GM23248 (cell line): ENCODE measurements around the gene CHST11. TPM values are rescaled to one million over a fixed set of nuclear protein-coding genes. Genes with fewer than 3 reads are reported as not detected.

Experiments used
- DNase-seq: peaks from one replicate; pipeline ENCODE4 v3.0.0-alpha.2; 2015
- H2AFZ ChIP-seq: fragments of 200-600 bp; sonication (generic); 2 replicates; pipeline ENCODE4 v1.6.1; 2016; ENCODE audit warnings: antibody characterized with exemption
- H3F3A ChIP-seq: fragments of 200-600 bp; sonication (generic); 2 replicates; pipeline ENCODE4 v1.6.1; 2016; ENCODE audit warnings: mild to moderate bottlenecking, antibody characterized with exemption, mixed run types; ENCODE audit not compliant: insufficient read depth
- H3K27ac ChIP-seq: fragments of 200-600 bp; sonication (generic); 2 replicates; pipeline ENCODE4 v1.5.1; 2016; ENCODE audit warnings: mild to moderate bottlenecking
- H3K27me3 ChIP-seq: fragments of 200-600 bp; sonication (generic); replicated peaks from 2 replicates; pipeline ENCODE4 v1.6.1; 2016; ENCODE audit warnings: mild to moderate bottlenecking; ENCODE audit not compliant: insufficient read depth
- H3K36me3 ChIP-seq: fragments of 200-600 bp; sonication (generic); 2 replicates; pipeline ENCODE4 v1.6.1; 2016; ENCODE audit warnings: low read depth, mild to moderate bottlenecking
- H3K4me1 ChIP-seq: fragments of 200-600 bp; sonication (generic); 2 replicates; pipeline ENCODE4 v1.6.1; 2016; ENCODE audit warnings: mild to moderate bottlenecking; ENCODE audit not compliant: insufficient read depth
- H3K4me2 ChIP-seq: fragments of 200-600 bp; sonication (generic); one replicate; pipeline ENCODE4 v1.6.1; 2016; ENCODE audit warnings: mild to moderate bottlenecking; ENCODE audit not compliant: unreplicated experiment
- H3K4me3 ChIP-seq: fragments of 200-600 bp; sonication (generic); 2 replicates; pipeline ENCODE4 v1.5.1; 2016; ENCODE audit warnings: mild to moderate bottlenecking
- H3K79me2 ChIP-seq: fragments of 200-600 bp; sonication (generic); 2 replicates; pipeline ENCODE4 v1.6.1; 2016; ENCODE audit warnings: mild to moderate bottlenecking; ENCODE audit not compliant: insufficient read depth
- H3K9ac ChIP-seq: fragments of 200-600 bp; sonication (generic); 2 replicates; pipeline ENCODE4 v1.6.1; 2016; ENCODE audit warnings: mild to moderate bottlenecking
- H3K9me2 ChIP-seq: fragments of 200-600 bp; sonication (generic); 2 replicates; pipeline ENCODE4 v1.6.1; 2016; ENCODE audit warnings: mixed run types, mild to moderate bottlenecking, moderate library complexity; ENCODE audit not compliant: insufficient read depth
- H3K9me3 ChIP-seq: fragments of 200-600 bp; sonication (generic); one replicate; pipeline ENCODE4 v1.6.1; 2017; ENCODE audit warnings: low read depth
- H4K20me1 ChIP-seq: fragments of 200-600 bp; sonication (generic); 2 replicates; pipeline ENCODE4 v1.6.0; 2016; ENCODE audit not compliant: insufficient read depth
- EZH2 ChIP-seq: fragments of 200-600 bp; sonication (generic); IDR thresholded peaks from 2 replicates; pipeline ENCODE4 v1.6.1; 2018; ENCODE audit warnings: antibody characterized with exemption, mild to moderate bottlenecking; ENCODE audit not compliant: insufficient read depth, poor library complexity, severe bottlenecking
- EZH2phosphoT487 ChIP-seq: fragments of 200-600 bp; sonication (generic); IDR thresholded peaks from 2 replicates; pipeline ENCODE4 v1.6.1; 2018; ENCODE audit warnings: antibody characterized with exemption, moderate library complexity, mild to moderate bottlenecking, low read depth; ENCODE audit not compliant: insufficient read depth
- WGBS, 2 experiments: methylation state at CpG; one replicate each; pipeline ENCODE4 v1.1.6; 2015 to 2017; ENCODE audit warnings: low lambda C conversion rate in 2 of 2, low coverage in 1 of 2; ENCODE audit errors: missing lambda C conversion rate in 2 of 2; 5-methylcytosine and 5-hydroxymethylcytosine counted together
- in situ Hi-C: fragments of 300-500 bp; cut with MboI; formaldehyde crosslinking; loops from 2 replicates; pipeline ENCODE4 v1.15.0; 2020
- polyA plus RNA-seq: library from polyadenylated mRNA; unstranded; fragments of >200 nt; fragmentation: Nextera tagmentation; extraction: Ambion mirVana; gene quantifications from 2 replicates; pipeline ENCODE4 v1.2.1, GENCODE V29; 2016
- total RNA-seq: library from RNA; depleted of rRNA; stranded (reverse); fragments of >200 nt; shearing (Covaris generic); gene quantifications from 2 replicates; pipeline ENCODE4 v1.2.3, GENCODE V29; 2014

The CHST11 gene
- total and polyA plus RNA-seq, 2 experiments from 2014 or later, result 3.7 to 5.4 TPM

DNA sequence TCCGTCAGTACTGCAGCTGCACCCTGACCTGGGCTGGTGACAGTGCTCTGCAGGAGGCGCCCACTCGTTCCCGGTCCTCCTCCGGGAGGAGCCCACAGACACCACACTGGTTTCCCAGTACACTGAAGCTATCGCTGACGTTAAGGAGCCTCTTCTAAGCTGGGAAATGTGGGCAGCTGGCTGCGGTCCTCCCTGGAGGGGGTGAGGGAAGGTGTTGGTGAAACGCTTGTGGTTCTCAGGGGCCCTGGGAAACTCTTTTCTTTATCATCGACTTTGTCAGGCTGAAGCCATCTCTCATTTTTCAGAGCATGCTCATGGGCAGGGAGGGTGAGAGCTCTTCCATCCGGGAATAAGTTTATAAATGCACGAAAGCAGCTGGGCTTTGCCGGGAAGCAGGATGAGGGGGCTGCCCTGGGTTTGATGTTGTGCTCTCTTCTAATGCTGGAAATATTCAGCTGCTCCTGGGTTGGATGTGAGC is 176.0 kb downstream of the CHST11 start:
- Histone ChIP-seq H3K4me1 (peaks cover 11% of the 10 kb centered on the region), H3K27me3 (no peaks in the 10 kb centered on the region), H3K79me2 (no peaks in the 10 kb centered on the region), H3K36me3 (no peaks in the 10 kb centered on the region), H3F3A (no peaks in the 10 kb centered on the region), H3K9me2 (no peaks in the 10 kb centered on the region), H3K4me3 (peak overlapping the region; percentile 40), H3K27ac (peak overlapping the region; percentile 23), H3K9me3 (no peaks in the 10 kb centered on the region), H3K4me2 (peak overlapping the region; percentile 13), H4K20me1 (no peaks in the 10 kb centered on the region), H3K9ac (peak overlapping the region; percentile 20), H2AFZ (peak overlapping the region; percentile 55)
- DNase-seq, result peak; percentile 75
- in situ Hi-C loops, result no loop called here
- TF ChIP-seq EZH2phosphoT487, result no peak
- no peak for TF ChIP-seq EZH2
- WGBS, 2 experiments, result 14 to 15% methylated on average over 13 of the region's 13 CpGs

DNA sequence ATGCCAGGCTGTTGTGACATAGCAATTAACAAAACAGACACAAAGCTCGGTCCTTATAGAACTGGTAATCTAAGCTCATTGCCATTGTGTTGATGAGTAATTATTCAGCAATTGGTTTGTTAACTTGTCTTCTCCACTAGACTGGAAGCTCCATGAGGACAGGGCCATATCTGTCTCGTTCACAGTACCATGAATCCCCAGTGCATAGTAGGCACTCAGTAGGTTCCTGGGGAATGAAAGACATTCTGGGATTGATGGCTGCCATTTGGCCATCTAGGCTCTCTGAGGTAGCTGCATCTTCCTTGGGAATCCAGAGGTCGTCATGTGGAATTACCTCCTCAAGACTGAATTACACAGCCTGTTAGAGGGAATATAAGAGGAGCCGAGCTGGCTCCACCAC is 177.3 kb downstream of the CHST11 start:
- no peaks in the 10 kb centered on the region for H3K79me2 ChIP-seq
- in situ Hi-C loops, result no loop called here
- no peak overlapping the region for H3K27ac ChIP-seq
- H4K20me1 ChIP-seq, result no peaks in the 10 kb centered on the region
- DNase-seq, result no peak
- TF ChIP-seq EZH2phosphoT487 (no peak), EZH2 (no peak)
- H3K27me3 ChIP-seq, result no peaks in the 10 kb centered on the region
- no peaks in the 10 kb centered on the region for H3K9me2 ChIP-seq
- WGBS, 2 experiments, result 74 to 82% methylated on average over 4 of the region's 4 CpGs
- H3K4me3 ChIP-seq, result no peak overlapping the region
- no peak overlapping the region for H3K4me2 ChIP-seq
- H3F3A ChIP-seq, result no peaks in the 10 kb centered on the region
- H3K9ac ChIP-seq, result no peak overlapping the region
- H2AFZ ChIP-seq, result no peak overlapping the region
- H3K36me3 ChIP-seq, result no peaks in the 10 kb centered on the region
- H3K4me1 ChIP-seq, result peaks cover 11% of the 10 kb centered on the region
- no peaks in the 10 kb centered on the region for H3K9me3 ChIP-seq

DNA sequence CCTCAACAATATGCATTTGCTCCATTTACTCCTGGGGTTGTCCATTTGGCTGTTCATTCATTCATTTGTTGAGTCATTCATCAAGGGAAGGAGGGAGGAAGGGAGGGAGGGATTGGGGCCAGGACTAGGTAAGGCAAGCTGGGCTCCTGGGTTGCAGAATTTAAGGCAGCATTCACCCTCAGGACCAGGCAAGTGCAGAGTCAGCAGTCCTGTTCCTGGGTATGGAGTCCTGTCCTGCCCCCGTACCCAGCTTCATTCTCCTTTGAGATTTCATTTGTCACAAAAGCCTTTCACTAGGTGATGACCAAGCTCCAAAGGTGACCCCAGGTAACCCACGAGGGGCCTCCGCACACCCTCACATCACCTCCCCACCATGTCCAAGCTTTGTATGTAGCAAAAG is 178.1 kb downstream of the CHST11 start:
- no peaks in the 10 kb centered on the region for H3K27me3 ChIP-seq
- no peak overlapping the region for H3K4me3 ChIP-seq

DNA sequence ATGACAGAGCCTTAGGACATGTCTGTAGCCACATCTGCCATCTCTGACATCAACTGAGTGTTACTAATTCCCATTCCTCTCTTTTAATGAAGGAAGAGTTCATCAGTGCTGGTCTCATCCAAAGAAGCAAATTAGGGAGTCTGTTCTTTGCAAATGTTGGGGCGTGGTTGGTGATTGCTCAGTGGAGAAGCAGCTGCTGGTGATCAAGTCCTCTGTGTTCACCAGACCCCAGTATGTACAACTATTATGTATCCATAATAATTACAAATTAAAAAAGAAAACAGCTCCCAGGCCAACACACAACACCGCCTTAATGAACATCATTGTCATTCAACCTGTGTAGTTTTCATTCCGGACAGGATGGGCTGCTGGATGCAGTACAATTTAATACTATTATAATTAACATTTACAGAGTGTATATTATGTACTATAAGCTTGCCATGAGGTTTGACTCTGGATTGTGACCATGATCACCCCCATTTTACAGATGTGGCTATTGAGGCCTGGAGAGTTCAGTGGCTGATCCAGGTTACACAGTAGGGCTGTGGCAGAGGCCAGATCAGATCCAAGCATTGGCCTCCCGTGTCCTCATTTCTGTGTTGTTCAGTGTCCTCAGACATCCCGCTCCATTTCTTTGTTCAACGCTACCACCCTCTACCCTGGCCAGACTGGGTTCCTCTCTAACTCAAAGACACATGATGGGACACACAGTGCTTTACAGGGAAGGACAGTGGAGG is 179.0 kb downstream of the CHST11 start:
- Histone ChIP-seq H3K9me3 (no peaks in the 10 kb centered on the region), H3K4me1 (peaks cover 11% of the 10 kb centered on the region), H2AFZ (no peak overlapping the region), H3K27me3 (no peaks in the 10 kb centered on the region), H3K27ac (no peak overlapping the region), H3K4me3 (no peak overlapping the region), H3K79me2 (no peaks in the 10 kb centered on the region), H3K4me2 (no peak overlapping the region), H3K9me2 (no peaks in the 10 kb centered on the region), H3K36me3 (no peaks in the 10 kb centered on the region), H4K20me1 (no peaks in the 10 kb centered on the region), H3K9ac (no peak overlapping the region), H3F3A (no peaks in the 10 kb centered on the region)
- TF ChIP-seq EZH2phosphoT487 (no peak), EZH2 (no peak)
- DNase-seq, result no peak
- 94 to 95% methylated on average over 6 of the region's 6 CpGs for WGBS, 2 experiments
- in situ Hi-C loops, result no loop called here

More for the DNA sequence above, 178.1 kb downstream of the CHST11 start:
- Histone ChIP-seq H2AFZ (no peak overlapping the region), H3K79me2 (no peaks in the 10 kb centered on the region), H3K27ac (no peak overlapping the region), H4K20me1 (no peaks in the 10 kb centered on the region), H3K4me2 (no peak overlapping the region), H3K4me1 (peaks cover 11% of the 10 kb centered on the region), H3K9me3 (no peaks in the 10 kb centered on the region), H3F3A (no peaks in the 10 kb centered on the region), H3K9me2 (no peaks in the 10 kb centered on the region), H3K36me3 (no peaks in the 10 kb centered on the region), H3K9ac (no peak overlapping the region)
- in situ Hi-C loops, result no loop called here
- no peak for TF ChIP-seq EZH2
- TF ChIP-seq EZH2phosphoT487, result no peak
- WGBS, 2 experiments, result 93 to 100% methylated on average over 3 of the region's 3 CpGs
- no peak for DNase-seq
